H1 (cell line): ENCODE data around the gene KLHL35. TPM values are rescaled to one million over a fixed set of nuclear protein-coding genes. Genes with fewer than 3 reads are reported as not detected.

Source experiments
- CTCF ChIA-PET: fragments of 300-600 bp; sonication (Branson Sonifier 250); formaldehyde crosslinking; loops from one replicate; lab custom pipeline; 2021; ENCODE audit not compliant: partially characterized antibody; lab: Charles Lee
- POLR2A ChIA-PET: fragments of 300-600 bp; sonication (Branson Sonifier 250); formaldehyde crosslinking; loops from one replicate; lab custom pipeline; 2021; ENCODE audit warnings: inconsistent platforms; ENCODE audit not compliant: partially characterized antibody; lab: Charles Lee
- DNase-seq, 2 experiments: peaks; one replicate each; pipeline versions ENCODE4 v3.0.0 to v3.0.0-alpha.2; 2010 to 2022; ENCODE audit warnings: low spot score in 2 of 2, low read depth in 1 of 2, mixed read lengths in 1 of 2
- FAIRE-seq: peaks from 2 replicates; lab custom pipeline; 2011; peaks lifted over from hg19 to GRCh38; lab: Jason Lieb, UNC
- H2AFZ ChIP-seq: 2 replicates; pipeline ENCODE4 v1.8.1; 2012; ENCODE audit warnings: low read length, inconsistent platforms
- H2AK5ac ChIP-seq: 2 replicates; pipeline ENCODE4 v1.6.1; 2013; ENCODE audit warnings: low read depth, low read length
- H2BK120ac ChIP-seq: replicated peaks from 2 replicates; pipeline ENCODE3; 2013; ENCODE audit warnings: low read depth, low read length, inconsistent platforms
- H2BK12ac ChIP-seq: 2 replicates; pipeline ENCODE4 v1.6.1; 2013; ENCODE audit warnings: low read depth, low read length
- H2BK15ac ChIP-seq: 2 replicates; pipeline ENCODE4 v1.6.1; 2013; ENCODE audit warnings: low read length
- H2BK20ac ChIP-seq: 2 replicates; pipeline ENCODE4 v1.6.1; 2013; ENCODE audit warnings: low read length
- H2BK5ac ChIP-seq: 2 replicates; pipeline ENCODE4 v1.6.1; 2013; ENCODE audit warnings: low read depth, low read length
- H3K14ac ChIP-seq: 2 replicates; pipeline ENCODE4 v1.6.1; 2013; ENCODE audit warnings: inconsistent platforms; ENCODE audit not compliant: insufficient read length
- H3K18ac ChIP-seq: 2 replicates; pipeline ENCODE4 v1.6.1; 2013; ENCODE audit warnings: low read length; ENCODE audit errors: extremely low read depth
- H3K23ac ChIP-seq: 2 replicates; pipeline ENCODE4 v1.6.1; 2013; ENCODE audit warnings: inconsistent platforms; ENCODE audit not compliant: insufficient read length
- H3K23me2 ChIP-seq: 2 replicates; pipeline ENCODE4 v1.6.1; 2013; ENCODE audit warnings: low read depth, low read length
- H3K27ac ChIP-seq: 2 replicates; pipeline ENCODE4 v1.6.1; 2011; ENCODE audit warnings: low read depth, low read length, inconsistent platforms
- H3K27me3 ChIP-seq, 4 experiments: replicated peaks in 1 of 4; 1 replicate in 1 of 4; 2 replicates in 3 of 4; pipeline versions ENCODE4 v1.6.1 to v1.8.1; 2011 to 2013; ENCODE audit warnings: low read length in 3 of 4, mild to moderate bottlenecking in 3 of 4, inconsistent platforms in 2 of 4, mixed read lengths in 2 of 4, moderate library complexity in 1 of 4; ENCODE audit not compliant: control insufficient read depth in 3 of 4, insufficient read depth in 3 of 4; ENCODE audit errors: extremely low read depth in 1 of 4
- H3K36me3 ChIP-seq, 4 experiments: 2 replicates each; pipeline versions ENCODE4 v1.6.1 to v1.8.1; 2011 to 2013; ENCODE audit warnings: mild to moderate bottlenecking in 4 of 4, low read length in 3 of 4, moderate library complexity in 2 of 4, control low read depth in 1 of 4, inconsistent platforms in 1 of 4; ENCODE audit not compliant: insufficient read depth in 4 of 4, control insufficient read depth in 2 of 4
- H3K4ac ChIP-seq: replicated peaks from 2 replicates; pipeline ENCODE3; 2013; ENCODE audit warnings: low read length, low read depth, mixed read lengths, inconsistent platforms; ENCODE audit not compliant: insufficient read length
- H3K4me1 ChIP-seq, 4 experiments: replicated peaks in 1 of 4; 1 replicate in 1 of 4; 2 replicates in 3 of 4; pipeline versions ENCODE4 v1.6.1 to v1.8.1; 2011 to 2013; ENCODE audit warnings: low read length in 3 of 4, inconsistent platforms in 2 of 4, mixed read lengths in 1 of 4; ENCODE audit not compliant: insufficient read depth in 4 of 4, control insufficient read depth in 3 of 4
- H3K4me2 ChIP-seq, 2 experiments: 2 replicates each; pipeline versions ENCODE4 v1.6.1 to v1.8.1; 2011 to 2013; ENCODE audit warnings: low read depth in 2 of 2, low read length in 2 of 2, control low read depth in 1 of 2, inconsistent platforms in 1 of 2, mild to moderate bottlenecking in 1 of 2; ENCODE audit not compliant: insufficient read depth in 1 of 2
- H3K4me3 ChIP-seq, 4 experiments: fragments of 200-600, 300-600 bp in 1 of 4; sonication (generic), shearing (Covaris generic), sonication (Bioruptor Twin) in 1 of 4; 2 replicates each; pipeline versions ENCODE4 v1.5.1 to v1.8.1; 2011 to 2016; ENCODE audit warnings: low read length in 4 of 4, low read depth in 3 of 4, control low read depth in 2 of 4, inconsistent platforms in 2 of 4, mild to moderate bottlenecking in 2 of 4, mixed read lengths in 1 of 4, moderate library complexity in 1 of 4; ENCODE audit not compliant: insufficient read depth in 2 of 4; ENCODE audit errors: extremely low read depth in 1 of 4
- H3K56ac ChIP-seq: replicated peaks from 2 replicates; pipeline ENCODE3; 2013; ENCODE audit warnings: low read depth, mild to moderate bottlenecking, mixed read lengths, low read length, inconsistent platforms; ENCODE audit not compliant: insufficient read length
- H3K79me1 ChIP-seq: 2 replicates; pipeline ENCODE4 v1.6.1; 2013; ENCODE audit warnings: low read depth, low read length, control low read depth
- H3K79me2 ChIP-seq, 2 experiments: 2 replicates each; pipeline versions ENCODE4 v1.6.1 to v1.8.1; 2012 to 2013; ENCODE audit warnings: low read length in 2 of 2, mild to moderate bottlenecking in 2 of 2, inconsistent platforms in 1 of 2; ENCODE audit not compliant: insufficient read depth in 2 of 2, control insufficient read depth in 1 of 2
- H3K9ac ChIP-seq, 4 experiments: replicated peaks in 1 of 4; 1 replicate in 1 of 4; 2 replicates in 3 of 4; pipeline versions ENCODE4 v1.6.1 to v1.8.1; 2011 to 2013; ENCODE audit warnings: low read depth in 3 of 4, low read length in 3 of 4, control low read depth in 2 of 4, mild to moderate bottlenecking in 2 of 4, moderate library complexity in 2 of 4, inconsistent platforms in 1 of 4; ENCODE audit errors: extremely low read depth in 1 of 4
- H3K9me3 ChIP-seq, 2 experiments: 2 replicates each; pipeline versions ENCODE4 v1.6.1 to v1.8.1; 2012 to 2013; ENCODE audit warnings: mild to moderate bottlenecking in 2 of 2, moderate library complexity in 2 of 2, control low read depth in 1 of 2, inconsistent platforms in 1 of 2, low read depth in 1 of 2, low read length in 1 of 2, mixed read lengths in 1 of 2; ENCODE audit not compliant: insufficient read depth in 2 of 2
- H4K20me1 ChIP-seq, 2 experiments: replicated peaks in 1 of 2; 2 replicates each; pipeline versions ENCODE3 to v1.8.1; 2011 to 2013; ENCODE audit warnings: inconsistent platforms in 2 of 2, low read length in 2 of 2, mild to moderate bottlenecking in 1 of 2; ENCODE audit not compliant: insufficient read depth in 2 of 2, control insufficient read depth in 1 of 2
- H4K5ac ChIP-seq: 2 replicates; pipeline ENCODE4 v1.6.1; 2013; ENCODE audit warnings: low read length, low read depth, mixed read lengths, inconsistent platforms; ENCODE audit not compliant: insufficient read length
- H4K8ac ChIP-seq: 2 replicates; pipeline ENCODE4 v1.8.0; 2013; ENCODE audit warnings: mild to moderate bottlenecking, moderate library complexity, low read length, inconsistent platforms; ENCODE audit not compliant: insufficient read depth; ENCODE audit errors: extremely low read depth
- H4K91ac ChIP-seq: replicated peaks from 2 replicates; pipeline ENCODE3; 2013; ENCODE audit warnings: low read length, mixed read lengths, inconsistent platforms; ENCODE audit not compliant: insufficient read length
- CHD1 ChIP-seq: IDR thresholded peaks from 2 replicates; pipeline ENCODE4 v1.6.1; 2012; ENCODE audit warnings: low read depth, low read length, improper control_type of control experiment
- CTCF ChIP-seq, 3 experiments: IDR thresholded peaks; 1 replicate in 2 of 3; 2 replicates in 1 of 3; pipeline versions ENCODE4 v1.5.1 to v1.6.1; 2011; ENCODE audit warnings: low read length in 3 of 3, mild to moderate bottlenecking in 3 of 3, inconsistent platforms in 2 of 3, low read depth in 1 of 3, moderate library complexity in 1 of 3; ENCODE audit not compliant: insufficient read depth in 1 of 3; ENCODE audit errors: control extremely low read depth in 1 of 3
- RAD21 ChIP-seq, 2 experiments: IDR thresholded peaks in 1 of 2; conservative IDR thresholded peaks in 1 of 2; 2 replicates each; pipeline ENCODE4 v1.6.1; 2011; ENCODE audit warnings: low read depth in 2 of 2, low read length in 2 of 2, improper control_type of control experiment in 1 of 2, inconsistent platforms in 1 of 2, mild to moderate bottlenecking in 1 of 2, moderate library complexity in 1 of 2
- WGBS, 2 experiments: shearing (Covaris generic) in 1 of 2; methylation state at CpG; one replicate each; pipeline versions ENCODE4 v1.1.6 to v1.1.7; 2013 to 2015; ENCODE audit warnings: low lambda C conversion rate in 2 of 2, mixed read lengths in 2 of 2, inconsistent platforms in 1 of 2, low coverage in 1 of 2, missing lambda C conversion rate in 1 of 2; ENCODE audit not compliant: insufficient replicate concordance in 2 of 2, insufficient coverage in 1 of 2, insufficient read length in 1 of 2; ENCODE audit errors: extremely low coverage in 1 of 2, missing lambda C conversion rate in 1 of 2; 5-methylcytosine and 5-hydroxymethylcytosine counted together
- polyA plus RNA-seq, 7 experiments: library from polyadenylated mRNA; depleted of rRNA in 3 of 7; stranded (reverse) in 5 of 7; unstranded in 2 of 7; fragments of >200 nt in 5 of 7; fragments of 200-250 nt in 2 of 7; gene quantifications; 1 replicate in 5 of 7; 2 replicates in 1 of 7; 4 replicates in 1 of 7; pipeline versions ENCODE4 v1.2.1 to v1.2.3, GENCODE V29; 2011 to 2013; ENCODE audit warnings: missing spikeins in 2 of 7, mixed read lengths in 2 of 7
- total RNA-seq: library from RNA; stranded (reverse); fragmentation: NEBNext Ultra II Directional; extraction: Animal tissue kit (Norgen Biotek cat#: 25700); gene quantifications from 2 replicates; pipeline ENCODE4 v1.2.1, GENCODE V29; 2021

The KLHL35 gene
- total and polyA plus RNA-seq, 2 of the 8 experiments (the other 6 are each of a cell fraction or from before 2014, with no cell fraction given): 0.35 to 0.41 TPM

DNA sequence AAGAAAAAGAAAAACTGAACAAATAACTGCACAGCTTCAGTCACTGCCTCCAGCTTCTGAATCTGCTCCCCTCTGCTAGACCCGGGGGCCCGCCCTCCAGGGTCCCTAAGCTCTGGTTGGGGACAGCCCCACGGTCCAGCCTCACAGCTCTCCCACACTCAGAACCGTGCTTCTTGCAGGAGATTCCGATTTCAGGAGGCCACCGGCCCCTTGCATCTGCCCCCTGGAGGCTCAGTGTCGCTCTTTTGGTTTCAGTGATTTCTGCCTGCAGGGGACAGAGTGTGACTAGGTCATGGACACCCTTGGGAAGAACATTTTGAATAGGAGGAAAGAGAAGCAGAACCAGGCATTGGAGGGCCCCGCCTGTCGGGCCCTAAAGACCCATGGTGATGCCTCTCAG lies 56.8 kb downstream of the KLHL35 start:
- Histone ChIP-seq H3K18ac (no peak overlapping the region), H3K14ac (no peak overlapping the region), H2BK12ac (no peak overlapping the region), H4K8ac (no peak overlapping the region), H3K36me3 (no peaks in the 10 kb centered on the region), H2AK5ac (no peak overlapping the region), H3K23ac (no peak overlapping the region), H3K4me1 (no peaks in the 10 kb centered on the region), H3K4me2 (no peak overlapping the region), H3K23me2 (no peaks in the 10 kb centered on the region), H3K9ac (no peak overlapping the region), H2BK120ac (no peak overlapping the region), H3K9me3 (no peaks in the 10 kb centered on the region), H2AFZ (no peak overlapping the region), H3K79me2 (no peaks in the 10 kb centered on the region), H3K56ac (no peak overlapping the region), H2BK15ac (peak overlapping the region; percentile 99; the same call in 1 of the 2 replicates), H4K91ac (no peak overlapping the region), H3K27ac (no peak overlapping the region), H4K20me1 (no peaks in the 10 kb centered on the region), H3K27me3 (no peaks in the 10 kb centered on the region; a peak in 1 of 7 replicates), H3K4ac (no peak overlapping the region), H2BK5ac (no peak overlapping the region; the same call in 1 of the 2 replicates), H2BK20ac (no peak overlapping the region), H3K79me1 (no peaks in the 10 kb centered on the region), H3K4me3 (no peak overlapping the region), H4K5ac (no peak overlapping the region)
- DNase-seq: no peak
- no peak for TF ChIP-seq CHD1
- peak; percentile 21 to 38; a peak in 3 of 4 replicates for TF ChIP-seq RAD21 (IDR thresholded peaks at IDR 0.05 in 1 of 2, conservative IDR thresholded peaks at IDR 0.05 in 1 of 2; ENCODE audit: low read depth in 2 of 2, low read length in 2 of 2)
- peak in 2 of 3 experiments; percentile 38 to 55; a peak in 3 of 4 replicates for TF ChIP-seq CTCF (IDR thresholded peaks at IDR 0.05; ENCODE audit: control extremely low read depth in 1 of 3, insufficient read depth in 1 of 3, low read depth in 1 of 3, low read length in 3 of 3)
- FAIRE-seq: no peak
- WGBS, 2 experiments: 72% methylated on average over 8 of the region's 9 CpGs; no CpG with 5 or more reads in 1 of the 2 experiments
- ChIA-PET CTCF (interaction anchor here (0.6 to 16.6 kb wide), 11 partner anchors 14 to 98 kb away, joined by 3 to 327 read pairs (median 4); no protein-coding TSS in a partner anchor), POLR2A (interaction anchor here (1.5 to 1.7 kb wide), 2 partner anchors 24 to 30 kb away, joined by 3 to 4 read pairs; no protein-coding TSS in a partner anchor)
